GM18909 (cell line): ENCODE results near the gene SEC14L2.
"Not testable (repeated sequence)": the region's sequence is repeated elsewhere in the genome, so short reads cannot be mapped to it uniquely, and the experiment has no call there.

ENCODE experiments used
- ATAC-seq: cut with Tn5 transposase; IDR thresholded peaks from one replicate; pipeline ENCODE4 v1.9.1; 2021; ENCODE audit warnings: mild to moderate bottlenecking; ENCODE audit not compliant: unreplicated experiment, poor library complexity

SEC14L2 gene

DNA sequence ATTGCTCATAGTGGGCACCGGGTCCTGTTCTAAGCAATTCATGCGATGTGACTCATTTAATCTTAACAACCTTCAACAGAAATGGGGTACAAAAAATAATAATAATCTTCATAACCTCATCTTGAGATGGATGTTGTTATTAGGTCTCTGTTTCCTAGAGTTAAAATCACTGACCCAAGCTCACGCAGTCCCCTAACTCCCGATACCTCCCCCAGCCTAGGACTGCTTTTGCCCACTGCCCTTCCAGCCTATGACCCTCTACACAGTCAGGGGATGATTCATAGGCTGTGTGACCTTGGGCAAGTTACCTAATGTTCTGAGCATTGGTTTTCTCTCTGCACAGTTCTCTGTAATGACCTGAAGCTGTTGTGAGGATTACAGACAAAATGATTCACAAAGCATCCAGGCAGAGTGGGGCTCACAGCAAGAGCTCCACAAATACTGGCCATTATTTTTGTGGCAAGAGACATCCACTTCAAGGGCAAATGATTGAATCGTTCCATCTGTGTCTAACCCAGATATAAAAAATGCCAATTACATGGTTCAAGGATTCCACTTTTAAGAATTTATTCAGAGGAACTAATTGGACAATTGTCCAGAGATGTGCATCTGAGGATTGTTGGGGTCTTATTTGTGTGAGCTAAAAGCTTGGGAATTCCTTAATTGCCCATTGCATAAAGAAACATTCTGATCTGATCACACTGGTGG is 48.8 kb downstream of the SEC14L2 start:
- no peak for ATAC-seq

DNA sequence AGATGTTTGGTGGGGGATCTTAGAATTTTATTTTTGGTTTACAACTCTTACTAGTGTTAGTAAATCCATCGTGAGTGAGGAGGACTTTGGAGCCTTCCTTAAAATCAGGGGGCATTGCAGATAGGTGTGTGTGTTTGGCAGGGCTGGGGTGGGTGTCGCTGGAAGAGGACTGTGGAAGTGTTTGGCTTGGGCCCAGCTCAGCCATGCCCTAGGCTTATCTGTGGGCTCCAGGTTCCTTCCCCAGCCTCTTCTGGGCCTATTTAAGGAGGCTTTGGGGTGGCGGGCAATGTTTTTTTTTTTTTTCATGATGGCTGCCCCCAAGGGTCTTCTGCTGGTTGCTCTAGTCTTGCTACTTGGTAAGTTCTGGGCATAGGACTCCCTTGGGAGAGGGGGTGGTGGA is 50.8 kb downstream of the SEC14L2 start:
- no peak for ATAC-seq

DNA sequence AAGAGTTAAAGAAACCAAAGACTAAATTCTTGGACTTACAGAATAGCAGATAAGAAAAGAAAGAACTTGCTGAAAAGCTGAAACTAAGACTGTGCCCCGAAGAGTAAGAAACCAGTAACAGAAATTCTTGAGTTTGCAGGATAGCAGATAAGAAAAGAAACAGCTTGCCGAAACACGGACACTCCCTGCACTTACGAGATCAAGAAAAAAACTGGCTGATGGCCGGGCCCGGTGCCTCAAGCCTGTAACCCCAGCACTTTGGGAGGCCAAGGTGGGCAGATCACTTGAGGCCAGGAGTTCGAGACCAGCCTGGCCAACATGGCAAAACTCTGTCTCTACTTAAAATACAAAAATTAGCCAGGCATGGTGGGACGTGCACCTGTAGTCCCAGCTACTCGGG is 54.7 kb downstream of the SEC14L2 start:
- not testable (repeated sequence) for ATAC-seq

DNA sequence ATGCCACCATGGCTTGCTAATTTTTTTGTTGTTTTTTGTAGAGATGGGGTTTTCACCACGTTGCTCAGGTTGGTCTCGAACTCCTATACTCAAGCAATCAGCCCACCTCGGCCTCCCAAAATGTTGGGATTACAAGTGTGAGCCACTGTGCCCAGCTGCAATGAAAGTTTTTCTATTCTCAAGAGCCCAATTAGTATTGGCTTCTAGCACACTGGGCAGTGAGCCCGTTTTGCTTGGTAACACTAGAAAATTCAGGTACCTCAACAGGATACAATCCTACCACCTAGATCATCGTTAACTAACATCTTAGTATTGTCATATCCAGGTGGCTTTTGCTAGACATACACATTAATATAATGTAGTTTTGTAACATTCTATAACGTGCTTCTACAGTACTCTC is 56.0 kb downstream of the SEC14L2 start:
- no peak for ATAC-seq

DNA sequence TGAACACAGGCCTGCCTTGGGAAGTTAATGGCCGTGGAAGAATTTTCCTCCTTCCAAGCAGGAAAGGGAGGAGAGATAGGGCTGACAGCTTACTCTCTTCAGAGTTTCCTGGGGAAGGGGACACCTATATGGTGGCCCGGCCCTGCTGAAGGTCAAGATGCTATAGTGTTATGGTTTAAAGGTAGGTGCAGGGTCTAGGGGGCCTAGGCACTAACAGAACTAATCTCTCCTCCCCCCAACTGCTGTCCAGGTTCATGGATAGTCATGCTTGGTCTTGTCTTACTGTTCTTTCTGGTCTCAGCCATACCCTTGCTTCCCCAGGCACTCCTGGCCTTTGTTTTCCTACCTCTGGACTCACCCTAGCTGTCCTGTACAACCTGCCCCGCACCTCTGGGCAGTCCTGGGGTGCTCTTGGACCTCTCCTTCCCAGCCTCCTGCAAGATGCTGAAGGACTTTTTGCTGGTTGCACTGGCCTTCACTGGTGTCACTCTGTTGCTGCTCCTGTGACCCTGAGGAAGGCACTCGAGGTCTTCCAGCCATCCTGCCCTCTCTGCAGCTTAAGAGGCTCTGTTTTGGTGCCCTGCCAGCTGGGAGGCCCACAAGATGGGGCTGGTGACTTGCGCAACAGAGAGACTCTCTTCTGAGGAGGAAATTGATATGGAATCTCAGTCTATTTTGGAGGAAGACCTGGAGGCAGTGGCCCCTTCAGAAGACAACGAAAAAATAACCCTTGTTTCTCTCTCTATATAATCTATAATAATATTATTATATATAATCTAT is 57.1 kb downstream of the SEC14L2 start:
- ATAC-seq, result no peak

GRCh38 chr22:30455075-30455840 is 58.4 kb downstream of the SEC14L2 start:
- no peak for ATAC-seq

DNA sequence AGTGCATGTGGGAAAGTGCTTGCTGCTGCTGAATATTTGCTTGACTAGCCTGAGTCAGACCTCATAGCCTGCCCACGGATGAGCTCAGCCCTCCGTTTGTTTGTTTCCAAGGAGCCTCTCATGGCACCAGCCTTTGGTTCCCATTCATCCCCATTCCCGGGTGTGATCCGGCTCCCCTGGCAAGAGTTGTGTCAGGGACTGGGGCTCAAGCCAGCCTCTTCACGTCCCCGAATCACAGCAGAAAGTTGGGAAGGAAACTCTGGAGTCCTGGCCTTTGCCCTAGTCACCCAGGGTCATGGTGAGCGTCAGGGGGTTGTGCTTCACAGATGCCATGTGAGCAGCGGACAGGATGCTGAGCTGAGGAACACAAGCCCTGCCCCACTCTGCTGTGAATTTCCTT is 61.2 kb downstream of the SEC14L2 start:
- no peak for ATAC-seq

- no peak for ATAC-seq
These were observed 62.6 kb downstream of the SEC14L2 start for GRCh38 chr22:30459181-30460052.

GRCh38 chr22:30460147-30460546 is 63.3 kb downstream of the SEC14L2 start:
- ATAC-seq, result no peak

DNA sequence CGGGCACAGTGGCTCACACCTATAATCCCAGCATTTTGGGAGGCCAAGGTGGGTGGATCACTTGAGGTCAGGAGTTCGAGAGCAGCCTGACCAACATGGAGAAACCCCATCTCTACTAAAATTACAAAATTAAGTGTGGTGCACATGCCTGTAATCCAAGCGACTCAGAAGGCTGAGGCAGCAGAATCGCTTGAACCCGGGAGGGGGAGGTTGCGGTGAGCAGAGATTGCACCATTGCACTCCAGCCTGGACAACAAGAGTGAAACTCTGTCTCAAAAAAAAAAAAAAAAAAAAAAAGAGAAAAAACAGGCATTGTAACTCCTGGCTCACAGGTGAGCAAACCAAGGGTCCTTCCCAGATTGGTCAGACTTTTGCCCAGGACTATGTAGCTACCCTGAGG is 63.7 kb downstream of the SEC14L2 start:
- ATAC-seq, result not testable (repeated sequence)

DNA sequence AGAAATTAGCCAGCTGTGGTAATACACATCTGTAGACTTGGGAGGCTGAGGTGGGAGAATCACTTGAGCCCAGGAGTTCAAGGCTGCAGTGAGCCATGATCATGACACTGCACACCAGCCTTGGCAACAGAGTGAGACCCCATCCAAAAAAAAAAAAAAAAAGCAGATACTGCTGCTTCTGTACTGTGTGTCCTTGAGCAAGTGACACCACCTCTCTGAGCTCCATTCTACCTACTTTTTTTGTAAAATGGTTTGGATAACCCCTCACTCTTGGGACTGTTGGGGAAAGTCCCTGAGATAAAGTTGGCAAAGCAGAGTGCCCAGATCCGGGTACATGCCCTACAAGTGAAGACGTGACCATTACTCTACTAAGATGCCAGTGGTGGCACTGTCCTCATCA is 72.3 kb downstream of the SEC14L2 start:
- no peak for ATAC-seq

DNA sequence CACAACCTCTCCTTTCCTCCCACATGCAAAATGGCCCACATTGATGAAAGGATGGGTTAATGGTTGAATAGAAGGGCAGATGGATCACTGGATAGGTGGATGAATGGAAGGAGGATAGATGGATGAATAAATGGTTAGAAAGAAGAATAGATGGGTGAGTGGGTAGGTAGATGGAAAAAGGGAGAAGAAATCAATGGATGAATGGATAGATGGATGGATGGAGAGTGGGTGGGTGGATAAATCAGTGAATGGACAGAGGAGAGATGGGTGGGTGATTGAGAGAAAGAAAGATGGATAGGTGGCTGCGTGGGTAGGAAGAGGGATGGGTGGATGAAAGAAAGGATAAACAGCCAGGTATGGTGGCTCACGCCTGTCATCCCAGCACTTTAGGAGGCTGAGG is 73.8 kb downstream of the SEC14L2 start:
- no peak for ATAC-seq

- ATAC-seq, result no peak
These were observed 74.9 kb downstream of the SEC14L2 start, which contains the start of gene SEC14L3 for GRCh38 chr22:30471616-30472318. Gene SEC14L3 (minus strand): TSS chr22:30472017. CDS start chr22:30471958, 59 bp downstream.

- no peak for ATAC-seq
These were observed 76.3 kb downstream of the SEC14L2 start for GRCh38 chr22:30472994-30473720.

DNA sequence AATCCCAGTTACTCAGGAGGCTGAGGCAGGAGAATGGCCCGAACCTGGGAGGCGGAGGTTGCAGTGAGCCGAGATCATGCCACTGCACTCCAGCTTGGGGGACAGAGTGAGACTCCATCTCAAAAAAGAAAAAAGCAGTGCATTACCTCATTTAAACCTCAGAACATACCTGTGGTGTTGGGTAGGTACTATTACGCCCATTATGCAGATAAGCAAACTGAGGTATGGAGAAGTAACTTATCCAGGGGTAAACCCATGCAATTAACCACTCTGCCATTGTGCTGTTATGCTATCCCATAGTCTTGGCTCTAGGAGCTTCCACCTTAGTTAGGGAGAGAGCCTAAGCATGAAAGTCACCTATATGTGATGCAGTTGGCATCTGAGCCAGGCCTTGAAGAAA is 77.3 kb downstream of the SEC14L2 start:
- no peak for ATAC-seq
